GM19467 (cell line): ENCODE data around the gene PDE6A.

Experiments
- ATAC-seq: cut with Tn5 transposase; IDR thresholded peaks from one replicate; pipeline ENCODE4 v1.9.1; 2021; ENCODE audit warnings: mild to moderate bottlenecking, moderate library complexity; ENCODE audit not compliant: unreplicated experiment

PDE6A gene

GRCh38 chr5:149930749-149931574, 13.6 kb downstream of the PDE6A start:
- ATAC-seq: no peak

GRCh38 chr5:149930043-149930748, 14.4 kb downstream of the PDE6A start:
- no peak for ATAC-seq

- no peak for ATAC-seq
Measured at GRCh38 chr5:149924486-149924885, 20.1 kb downstream of the PDE6A start.

- ATAC-seq: no peak
Measured at GRCh38 chr5:149922950-149923349, 21.6 kb downstream of the PDE6A start.

- ATAC-seq: no peak
Measured at GRCh38 chr5:149921597-149921996, 23.0 kb downstream of the PDE6A start.

- no peak for ATAC-seq
Measured at GRCh38 chr5:149917073-149917676, 27.4 kb downstream of the PDE6A start.

- ATAC-seq: no peak
Measured at GRCh38 chr5:149916334-149917072, 28.1 kb downstream of the PDE6A start.

- no peak for ATAC-seq
Measured at GRCh38 chr5:149915392-149916260, 29.0 kb downstream of the PDE6A start.

GRCh38 chr5:149913436-149914419, 30.9 kb downstream of the PDE6A start:
- ATAC-seq: no peak

GRCh38 chr5:149912226-149912871, 32.2 kb downstream of the PDE6A start:
- no peak for ATAC-seq

GRCh38 chr5:149911031-149911430, 33.6 kb downstream of the PDE6A start:
- no peak for ATAC-seq

- no peak for ATAC-seq
Measured at GRCh38 chr5:149907828-149908227, 36.8 kb downstream of the PDE6A start.

GRCh38 chr5:149904977-149905376, 39.6 kb downstream of the PDE6A start:
- ATAC-seq: no peak

GRCh38 chr5:149904293-149904886, 40.2 kb downstream of the PDE6A start:
- ATAC-seq: no peak

- ATAC-seq: no peak
Measured at GRCh38 chr5:149903404-149903803, 41.2 kb downstream of the PDE6A start.

- ATAC-seq: no peak
Measured at GRCh38 chr5:149902177-149902576, 42.4 kb downstream of the PDE6A start.

- ATAC-seq: no peak
Measured at GRCh38 chr5:149901511-149901910, 43.1 kb downstream of the PDE6A start.

- no peak for ATAC-seq
Measured at GRCh38 chr5:149900390-149900789, 44.2 kb downstream of the PDE6A start.
